GM12874 (cell line): ENCODE data around the gene CXCL9.

Source experiments
- CTCF ChIP-seq: IDR thresholded peaks from 2 replicates; pipeline ENCODE4 v1.5.1; 2011; ENCODE audit warnings: low read depth, mild to moderate bottlenecking, control low read depth, low read length, moderate library complexity; ENCODE audit not compliant: insufficient read depth

CXCL9 gene

DNA sequence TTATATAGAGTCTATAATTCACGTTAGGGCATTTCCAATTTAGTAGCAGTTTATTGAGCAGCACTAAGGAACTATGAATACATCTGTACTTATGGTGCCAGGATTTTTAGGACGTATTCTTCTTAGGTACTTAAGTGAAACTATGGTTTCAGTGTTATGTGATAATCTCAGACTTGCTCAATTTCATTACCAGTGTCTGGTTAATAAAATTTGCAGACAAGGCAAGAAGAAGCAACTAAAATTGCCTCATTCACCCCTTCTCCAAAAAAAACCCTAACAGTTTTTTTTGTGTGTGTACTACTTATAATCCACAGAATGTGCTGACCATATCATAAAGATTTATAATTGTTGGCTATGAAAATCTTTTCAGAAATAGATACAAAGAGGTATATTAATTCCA, 22.0 kb upstream of the CXCL9 start:
- no peak for TF ChIP-seq CTCF

DNA sequence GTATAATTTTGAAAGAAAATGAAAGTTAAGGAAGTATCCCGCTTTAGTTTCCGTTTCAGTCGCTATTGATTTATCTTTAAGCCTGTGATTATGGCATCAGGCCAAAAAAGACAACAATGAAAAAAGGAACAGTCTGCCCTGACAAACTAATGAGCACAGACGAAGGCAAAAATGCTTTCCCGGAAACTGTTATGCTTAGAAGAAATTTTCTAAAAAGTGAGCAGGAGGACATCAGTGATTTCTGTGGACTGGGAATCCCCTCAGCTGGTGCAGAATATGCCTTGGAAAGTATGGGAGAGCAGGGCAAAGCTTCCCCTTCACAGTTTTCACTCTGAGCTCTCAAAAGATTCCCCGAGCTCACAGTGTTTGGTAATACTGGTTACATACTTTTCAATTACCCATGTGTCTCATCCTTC, 21.0 kb upstream of the CXCL9 start:
- no peak for TF ChIP-seq CTCF

- no peak for TF ChIP-seq CTCF
Observed at GRCh38 chr4:76024065-76024464, 16.8 kb upstream of the CXCL9 start.

GRCh38 chr4:76023389-76023788, 16.1 kb upstream of the CXCL9 start, which contains the start of gene CXCL10:
TSS of gene CXCL10 (minus strand) at chr4:76023497. CDS start at chr4:76023431, 66 bp downstream.
- no peak for TF ChIP-seq CTCF

DNA sequence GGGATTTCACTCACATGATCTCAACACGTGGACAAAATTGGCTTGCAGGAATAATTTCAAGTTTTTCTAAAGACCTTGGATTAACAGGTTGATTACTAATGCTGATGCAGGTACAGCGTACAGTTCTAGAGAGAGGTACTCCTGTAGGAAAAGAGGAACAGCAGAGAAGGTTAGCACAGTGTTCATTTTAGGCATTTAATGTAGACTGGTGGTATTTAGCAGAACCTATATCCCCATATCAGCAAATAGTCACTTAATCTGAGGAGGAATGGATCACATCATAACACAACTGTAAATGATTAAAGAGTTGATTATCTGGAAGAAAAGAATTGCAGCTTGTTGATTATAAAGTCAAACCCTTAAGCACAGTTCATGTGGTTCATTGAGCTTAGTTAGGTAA, 15.4 kb upstream of the CXCL9 start:
- TF ChIP-seq CTCF = no peak

- no peak for TF ChIP-seq CTCF
Observed at GRCh38 chr4:76022031-76022430, 14.7 kb upstream of the CXCL9 start.

- no peak for TF ChIP-seq CTCF
Observed at GRCh38 chr4:76017056-76017686, 9.9 kb upstream of the CXCL9 start.

- TF ChIP-seq CTCF = no peak
Observed at GRCh38 chr4:76016393-76016792, 9.1 kb upstream of the CXCL9 start.
